GM10266 (cell line): Measurements from ENCODE around the gene ZNF547.
A peak's percentile ranks its signal among the peaks of the same experiment; 100 is the strongest.

Source experiments
- DNase-seq: peaks from one replicate; pipeline ENCODE4 v3.0.0; 2012; ENCODE audit errors: extremely low spot score
- CTCF ChIP-seq: IDR thresholded peaks from 2 replicates; pipeline ENCODE4 v1.5.1; 2012; ENCODE audit warnings: mild to moderate bottlenecking, low read depth; ENCODE audit not compliant: control insufficient read depth, insufficient read depth; ENCODE audit errors: missing control alignments

Gene ZNF547

GRCh38 chr19:57389730-57390598 is 26.6 kb downstream of the ZNF547 start, which contains the start of gene ZNF548:
TSS of gene ZNF548 (plus strand) at chr19:57389854. CDS start at chr19:57390100, 246 bp downstream.
- DNase-seq, result peak; percentile 85
- peak; percentile 15 for TF ChIP-seq CTCF

- no peak for TF ChIP-seq CTCF
- no peak for DNase-seq
Observed at GRCh38 chr19:57395710-57396109, 32.4 kb downstream of the ZNF547 start.

GRCh38 chr19:57398868-57399267 is 35.5 kb downstream of the ZNF547 start:
- TF ChIP-seq CTCF, result no peak
- no peak for DNase-seq

GRCh38 chr19:57403737-57404563 is 40.6 kb downstream of the ZNF547 start:
- no peak for DNase-seq
- TF ChIP-seq CTCF, result no peak

- peak; percentile 87 for TF ChIP-seq CTCF
- peak; percentile 63 for DNase-seq
Observed at GRCh38 chr19:57406516-57407123, 43.3 kb downstream of the ZNF547 start.

- DNase-seq, result peak; percentile 88
- TF ChIP-seq CTCF, result no peak
Observed at GRCh38 chr19:57410877-57411671, 47.7 kb downstream of the ZNF547 start, which contains the start of gene ZNF17. TSS of gene ZNF17 (plus strand) at chr19:57411161. CDS start at chr19:57413616, 2,455 bp downstream.
